SK-N-SH treated with all-trans-retinoic acid at 6 μM for 48 hours (cell line): ENCODE data around the gene TESPA1.

ENCODE experiments used
- ARNTL ChIP-seq: fragments of 450-650 bp; formaldehyde crosslinking; IDR thresholded peaks from 2 replicates; pipeline ENCODE4 v1.5.0; 2020; ENCODE audit warnings: low read depth, mild to moderate bottlenecking, moderate library complexity, borderline replicate concordance
- ISL1 ChIP-seq: fragments of 250-450 bp; sonication (Bioruptor Pico); IDR thresholded peaks from 2 replicates; pipeline ENCODE4 v2.1.2; 2022; ENCODE audit warnings: mild to moderate bottlenecking, moderate library complexity
- ZFP30 ChIP-seq: fragments of 450-650 bp; formaldehyde crosslinking; IDR thresholded peaks from 2 replicates; pipeline ENCODE4 v1.5.0; 2022; ENCODE audit warnings: mild to moderate bottlenecking, moderate library complexity

- TF ChIP-seq ZFP30 (CRISPR knock-in tag) (no peak), ISL1 (no peak), ARNTL (CRISPR knock-in tag) (no peak)
Measured at GRCh38 chr12:54991991-54992375, 7.4 kb upstream of the TESPA1 start.
